Esophagus muscularis mucosa (tissue), 4 donors: ENCODE results near the gene IQCB1. TPM values are rescaled to one million over a fixed set of nuclear protein-coding genes. Genes with fewer than 3 reads are reported as not detected.
"Not testable (repeated sequence)": the region's sequence is repeated elsewhere in the genome, so short reads cannot be mapped to it uniquely, and the experiment has no call there.

Experiments used
- DNase-seq: peaks from one replicate; pipeline ENCODE4 v3.0.0-alpha.2; 2017; ENCODE audit errors: extremely low spot score
- H3K27ac ChIP-seq, 4 donors: fragments of 200-600 bp; sonication (generic); replicated peaks in 1 of 4; 1 replicate in 3 of 4; 2 replicates in 1 of 4; pipeline ENCODE4 v1.5.1; 2016 to 2019; ENCODE audit warnings: mild to moderate bottlenecking in 1 of 4
- H3K27me3 ChIP-seq, 4 donors: fragments of 200-600 bp; sonication (generic); one replicate each; pipeline versions ENCODE4 v1.5.1 to v1.6.0; 2016 to 2019
- H3K36me3 ChIP-seq, 4 donors: fragments of 200-600 bp; sonication (generic); one replicate each; pipeline ENCODE4 v1.5.1; 2016 to 2019
- H3K4me1 ChIP-seq, 4 donors: fragments of 200-600 bp; sonication (generic); one replicate each; pipeline ENCODE4 v1.5.1; 2016 to 2019
- H3K4me3 ChIP-seq, 4 donors: fragments of 200-600 bp; sonication (generic); 1 replicate in 2 of 4; 2 replicates in 2 of 4; pipeline ENCODE4 v1.5.1; 2016 to 2019; ENCODE audit warnings: mild to moderate bottlenecking in 4 of 4, moderate library complexity in 1 of 4
- H3K9me3 ChIP-seq, 4 donors: fragments of 200-600 bp; sonication (generic); 1 replicate in 3 of 4; 2 replicates in 1 of 4; pipeline ENCODE4 v1.5.1; 2016 to 2019
- EP300 ChIP-seq: sonication (generic); formaldehyde crosslinking; IDR thresholded peaks from one replicate; pipeline ENCODE4 v1.6.1; 2017; ENCODE audit warnings: antibody characterized with exemption
- POLR2A ChIP-seq: fragments of 450-650 bp; IDR thresholded peaks from one replicate; pipeline ENCODE4 v1.6.1; 2017; ENCODE audit warnings: antibody characterized with exemption, moderate library complexity, mild to moderate bottlenecking, low read depth
- POLR2AphosphoS5 ChIP-seq, 2 donors: sonication (generic); formaldehyde crosslinking; IDR thresholded peaks; one replicate each; pipeline ENCODE4 v1.6.1; 2017; ENCODE audit warnings: antibody characterized with exemption in 2 of 2
- WGBS: methylation state at CpG from one replicate; pipeline ENCODE4 v1.1.5; 2018; 5-methylcytosine and 5-hydroxymethylcytosine counted together
- intact Hi-C: fragments of 100-400 bp; cut with DNase I; formaldehyde crosslinking; loops from one replicate; pipeline ENCODE4 v1.15.1; 2023
- total RNA-seq, 4 donors: library from RNA; depleted of rRNA; stranded (reverse); fragments of >200 nt; gene quantifications; one replicate each; pipeline versions ENCODE4 v1.1.0 to v1.2.1, GENCODE V29; 2016
- TF ChIP-seq, protein P1 (sequence below), 3 experiments: fragments of 200-600 bp in 2 of 3; fragments of 450-650 bp in 1 of 3; sonication (generic) in 2 of 3; IDR thresholded peaks; one replicate each; pipeline ENCODE4 v1.5.1; 2017 to 2019; ENCODE audit warnings: antibody characterized with exemption in 3 of 3, mild to moderate bottlenecking in 2 of 3, moderate library complexity in 1 of 3

Gene IQCB1
- total RNA-seq, 4 donors from 2014 or later: 10.4 to 15.6 (median 11.7) TPM

DNA sequence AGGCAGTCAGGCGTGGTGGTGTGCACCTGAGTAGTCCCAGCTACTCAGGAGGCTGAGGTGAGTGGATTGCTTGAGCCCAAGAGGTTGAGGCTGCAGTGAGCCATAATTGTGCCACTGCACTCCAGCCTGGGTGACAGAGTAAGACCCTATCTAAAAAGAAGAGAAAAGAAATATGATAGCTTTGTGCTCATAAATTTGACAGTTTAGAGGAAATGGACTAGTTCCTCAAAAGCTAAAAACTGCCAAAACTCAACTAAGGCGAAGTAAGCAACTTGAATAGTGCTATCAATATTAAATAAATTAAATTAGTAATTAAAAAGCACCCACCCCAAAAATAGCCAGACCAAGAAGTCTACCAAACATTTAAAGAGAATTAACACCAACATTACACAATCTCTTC lies 34.9 kb upstream of the IQCB1 start:
- H3K9me3 ChIP-seq: no peaks in the 10 kb centered on the region
- H3K4me1 ChIP-seq: no peaks in the 10 kb centered on the region
- intact Hi-C loops: no loop called here
- H3K36me3 ChIP-seq: peaks cover 0 to 5% (median 0%) of the 10 kb centered on the region in 4 donors
- no peaks in the 10 kb centered on the region for H3K27me3 ChIP-seq
- H3K27ac ChIP-seq: no peak overlapping the region
- no peak for DNase-seq
- no peak overlapping the region for H3K4me3 ChIP-seq
- 79% methylated on average over 2 of the region's 2 CpGs for WGBS
- TF ChIP-seq, protein P1, sequence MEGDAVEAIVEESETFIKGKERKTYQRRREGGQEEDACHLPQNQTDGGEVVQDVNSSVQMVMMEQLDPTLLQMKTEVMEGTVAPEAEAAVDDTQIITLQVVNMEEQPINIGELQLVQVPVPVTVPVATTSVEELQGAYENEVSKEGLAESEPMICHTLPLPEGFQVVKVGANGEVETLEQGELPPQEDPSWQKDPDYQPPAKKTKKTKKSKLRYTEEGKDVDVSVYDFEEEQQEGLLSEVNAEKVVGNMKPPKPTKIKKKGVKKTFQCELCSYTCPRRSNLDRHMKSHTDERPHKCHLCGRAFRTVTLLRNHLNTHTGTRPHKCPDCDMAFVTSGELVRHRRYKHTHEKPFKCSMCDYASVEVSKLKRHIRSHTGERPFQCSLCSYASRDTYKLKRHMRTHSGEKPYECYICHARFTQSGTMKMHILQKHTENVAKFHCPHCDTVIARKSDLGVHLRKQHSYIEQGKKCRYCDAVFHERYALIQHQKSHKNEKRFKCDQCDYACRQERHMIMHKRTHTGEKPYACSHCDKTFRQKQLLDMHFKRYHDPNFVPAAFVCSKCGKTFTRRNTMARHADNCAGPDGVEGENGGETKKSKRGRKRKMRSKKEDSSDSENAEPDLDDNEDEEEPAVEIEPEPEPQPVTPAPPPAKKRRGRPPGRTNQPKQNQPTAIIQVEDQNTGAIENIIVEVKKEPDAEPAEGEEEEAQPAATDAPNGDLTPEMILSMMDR (IDR thresholded peaks at IDR 0.05): no peak
- TF ChIP-seq POLR2A: no peak
- TF ChIP-seq EP300: no peak
- TF ChIP-seq POLR2AphosphoS5 (IDR thresholded peaks at IDR 0.05): no peak

DNA sequence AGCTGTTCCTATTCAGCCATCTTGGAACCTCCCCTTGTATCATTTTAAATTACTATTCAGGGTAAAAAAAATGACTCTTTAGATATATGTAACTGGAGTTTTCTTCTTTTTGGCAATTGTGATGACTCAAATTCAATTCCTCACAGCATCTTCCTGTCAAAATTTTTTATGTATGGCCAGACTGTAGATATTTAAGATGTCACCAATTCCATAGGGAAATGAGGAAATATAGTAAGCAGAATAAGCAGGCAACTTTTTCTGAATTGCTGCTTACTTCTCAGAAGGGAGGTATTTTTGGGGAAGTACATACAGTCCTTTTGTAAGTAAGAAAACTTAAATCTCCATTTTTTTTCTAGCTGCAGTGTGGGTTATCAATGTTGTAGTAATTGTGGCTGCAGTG lies 28.9 kb upstream of the IQCB1 start:
- Histone ChIP-seq H3K4me3 (no peak overlapping the region), H3K9me3 (peaks cover 0 to 9% (median 0%) of the 10 kb centered on the region in 4 donors), H3K27me3 (no peaks in the 10 kb centered on the region), H3K4me1 (no peaks in the 10 kb centered on the region), H3K27ac (no peak overlapping the region), H3K36me3 (peaks cover 0 to 9% (median 0%) of the 10 kb centered on the region in 4 donors)
- intact Hi-C loops: no loop called here
- no peak for DNase-seq
- no peak for TF ChIP-seq EP300
- TF ChIP-seq, protein P1 (IDR thresholded peaks at IDR 0.05): no peak
- TF ChIP-seq POLR2A: no peak
- TF ChIP-seq POLR2AphosphoS5 (IDR thresholded peaks at IDR 0.05): no peak

DNA sequence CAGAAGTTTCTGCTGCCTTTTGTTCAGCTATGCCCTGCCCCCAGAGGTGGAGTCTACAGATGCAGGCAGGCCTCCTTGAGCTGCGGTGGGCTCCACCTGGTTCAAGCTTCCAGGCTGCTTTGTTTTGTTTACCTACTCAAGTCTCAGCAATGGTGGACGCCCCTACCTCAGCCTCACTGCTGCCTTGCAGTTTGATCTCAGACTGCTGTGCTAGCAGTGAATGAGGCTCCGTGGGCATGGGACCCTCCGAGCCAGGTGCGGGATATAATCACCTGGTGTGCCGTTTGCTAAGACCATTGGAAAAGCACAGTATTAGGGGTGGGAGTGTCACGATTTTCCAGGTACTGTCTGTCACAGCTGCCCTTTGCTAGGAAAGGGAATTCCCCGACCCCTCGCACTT lies 28.4 kb upstream of the IQCB1 start:
- DNase-seq, H3K4me1 ChIP-seq, H3K4me3 ChIP-seq, H3K9me3 ChIP-seq, H3K27me3 ChIP-seq, H3K36me3 ChIP-seq, H3K27ac ChIP-seq, intact Hi-C loops: not testable (repeated sequence)
- WGBS: 97% methylated on average over 6 of the region's 9 CpGs

DNA sequence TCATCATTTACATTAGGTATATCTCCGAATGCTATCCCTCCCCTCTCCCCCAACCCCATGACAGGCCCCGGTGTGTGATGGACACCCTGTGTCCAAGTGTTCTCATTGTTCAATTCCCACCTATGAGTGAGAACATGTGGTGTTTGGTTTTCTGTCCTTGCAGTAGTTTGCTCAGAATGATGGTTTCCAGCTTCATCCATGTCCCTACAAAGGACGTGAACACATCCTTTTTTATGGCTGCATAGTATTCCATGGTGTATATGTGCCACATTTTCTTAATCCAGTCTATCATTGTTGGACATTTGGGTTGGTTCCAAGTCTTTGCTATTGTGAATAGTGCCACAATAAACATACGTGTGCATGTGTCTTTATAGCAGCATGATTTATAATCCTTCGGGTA lies 22.9 kb upstream of the IQCB1 start:
- not testable (repeated sequence) for H3K9me3 ChIP-seq, H3K36me3 ChIP-seq, H3K27me3 ChIP-seq, DNase-seq, H3K4me1 ChIP-seq, H3K27ac ChIP-seq, H3K4me3 ChIP-seq
- 80% methylated on average over 5 of the region's 5 CpGs for WGBS
- intact Hi-C loops: loop anchor here (10.0 kb wide), 1 partner anchor 663 kb away; no protein-coding TSS in a partner anchor

DNA sequence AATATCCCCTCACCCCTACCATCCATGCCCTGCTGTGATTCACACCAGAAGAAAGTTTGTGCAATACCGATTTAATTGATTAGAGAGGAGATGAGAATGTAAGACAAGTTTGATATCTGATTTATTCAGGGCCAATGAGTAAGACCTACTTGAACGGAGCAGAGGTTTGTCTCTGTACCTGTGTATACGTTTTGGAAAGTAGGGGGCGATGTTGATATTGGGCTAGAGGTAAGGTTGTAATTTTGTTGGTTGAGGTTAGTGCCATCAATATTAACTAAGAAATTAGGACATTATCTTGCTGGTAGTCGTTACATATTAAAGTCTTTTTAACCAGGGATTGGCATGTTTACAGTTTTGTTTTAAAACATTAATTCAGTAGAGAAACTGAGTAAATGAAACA lies 20.7 kb upstream of the IQCB1 start:
- no peaks in the 10 kb centered on the region for H3K27me3 ChIP-seq
- no peak for TF ChIP-seq EP300
- no peak for DNase-seq
- peaks cover 0 to 5% (median 2%) of the 10 kb centered on the region in 4 donors for H3K36me3 ChIP-seq
- no peak overlapping the region for H3K4me3 ChIP-seq
- no peaks in the 10 kb centered on the region for H3K4me1 ChIP-seq
- H3K9me3 ChIP-seq: no peaks in the 10 kb centered on the region
- H3K27ac ChIP-seq: no peak overlapping the region
- intact Hi-C loops: loop anchor here (10.0 kb wide), 1 partner anchor 661 kb away; no protein-coding TSS in a partner anchor
- 39% methylated on average over 5 of the region's 5 CpGs for WGBS

DNA sequence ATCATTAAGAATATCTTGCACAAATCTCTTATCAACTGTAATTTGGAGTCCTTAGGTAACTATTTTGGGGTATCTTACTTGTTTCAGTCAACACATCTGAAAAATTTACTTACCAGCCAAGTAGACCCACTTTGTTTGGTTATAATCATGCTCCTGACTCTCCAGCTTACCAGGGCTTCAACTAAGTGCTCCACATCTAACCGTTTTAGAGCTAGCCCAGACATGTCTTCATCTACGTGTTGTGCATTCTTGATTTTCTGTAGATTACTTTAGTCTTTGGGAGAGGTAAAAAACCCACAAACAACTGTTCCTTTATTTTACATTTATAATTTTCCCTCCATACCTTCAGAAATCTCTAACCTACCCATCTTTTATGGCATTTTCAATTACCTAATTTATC lies 17.4 kb upstream of the IQCB1 start:
- DNase-seq: no peak
- Histone ChIP-seq H3K4me3 (no peak overlapping the region), H3K27ac (no peak overlapping the region), H3K4me1 (no peaks in the 10 kb centered on the region), H3K36me3 (peaks cover 0 to 4% (median 2%) of the 10 kb centered on the region in 4 donors), H3K27me3 (no peaks in the 10 kb centered on the region), H3K9me3 (no peaks in the 10 kb centered on the region)
- TF ChIP-seq POLR2A (no peak), POLR2AphosphoS5 (IDR thresholded peaks at IDR 0.05) (no peak), EP300 (no peak)
- TF ChIP-seq, protein P1 (IDR thresholded peaks at IDR 0.05): no peak
- intact Hi-C loops: loop anchor here (10.0 kb wide), 1 partner anchor 657 kb away; no protein-coding TSS in a partner anchor
- 89% methylated on average over 2 of the region's 2 CpGs for WGBS
